Stomach (tissue), 9 donors: ENCODE measurements around the gene COL18A1. TPM values are rescaled to one million over a fixed set of nuclear protein-coding genes. Genes with fewer than 3 reads are reported as not detected.

Experiments used
- DNase-seq, 2 donors: peaks; one replicate each; pipeline versions ENCODE4 v3.0.0 to v3.0.0-alpha.2; 2013 to 2019
- H3K27ac ChIP-seq, 5 donors: fragments of 200-600 bp in 4 of 5; sonication (generic) in 4 of 5; one replicate each; pipeline ENCODE4 v1.5.1; 2013 to 2019; ENCODE audit warnings: mild to moderate bottlenecking in 1 of 5, moderate library complexity in 1 of 5
- H3K27me3 ChIP-seq, 3 donors: fragments of 200-600 bp; sonication (generic); one replicate each; pipeline ENCODE4 v1.5.1; 2017 to 2019; ENCODE audit warnings: mixed run types in 1 of 3
- H3K36me3 ChIP-seq, 4 donors: fragments of 200-600 bp; sonication (generic); 1 replicate in 3 of 4; 2 replicates in 1 of 4; pipeline ENCODE4 v1.5.1; 2016 to 2019
- H3K4me1 ChIP-seq, 4 donors: fragments of 200-600 bp; sonication (generic); one replicate each; pipeline ENCODE4 v1.5.1; 2016 to 2019
- H3K4me3 ChIP-seq, 4 donors: fragments of 200-600 bp; sonication (generic) in 3 of 4; one replicate each; pipeline ENCODE4 v1.5.1; 2016 to 2019; ENCODE audit warnings: mild to moderate bottlenecking in 1 of 4
- H3K9me3 ChIP-seq, 4 donors: fragments of 200-600 bp; sonication (generic); one replicate each; pipeline ENCODE4 v1.5.1; 2016 to 2019
- CTCF ChIP-seq, 7 experiments: fragments of 450-650 bp in 4 of 7; fragments of 200-600 bp in 3 of 7; sonication (generic) in 3 of 7; IDR thresholded peaks; one replicate each; pipeline ENCODE4 v1.5.1; 2016 to 2019; ENCODE audit warnings: antibody characterized with exemption in 7 of 7, control low read depth in 2 of 7, mild to moderate bottlenecking in 1 of 7
- EP300 ChIP-seq: sonication (generic); formaldehyde crosslinking; IDR thresholded peaks from one replicate; pipeline ENCODE4 v1.6.1; 2017; ENCODE audit warnings: antibody characterized with exemption
- POLR2A ChIP-seq, 4 donors: fragments of 450-650 bp; IDR thresholded peaks; one replicate each; pipeline ENCODE4 v1.6.1; 2016; ENCODE audit warnings: antibody characterized with exemption in 4 of 4, control low read depth in 2 of 4, mild to moderate bottlenecking in 1 of 4, moderate library complexity in 1 of 4
- POLR2AphosphoS5 ChIP-seq, 3 donors: sonication (generic); formaldehyde crosslinking; IDR thresholded peaks; one replicate each; pipeline ENCODE4 v1.6.1; 2016; ENCODE audit warnings: antibody characterized with exemption in 3 of 3
- WGBS, 5 donors: extraction: QIAGEN DNeasy Blood & Tissue Kit in 3 of 5; methylation state at CpG; one replicate each; pipeline versions ENCODE4 v1.1.5 to v1.1.7; 2013 to 2018; 5-methylcytosine and 5-hydroxymethylcytosine counted together
- intact Hi-C: fragments of 100-400 bp; cut with DNase I; formaldehyde crosslinking; loops from one replicate; pipeline ENCODE4 v1.15.1; 2023; ENCODE audit warnings: low total_unique reads
- polyA plus RNA-seq, 3 donors: library from polyadenylated mRNA; stranded (reverse); fragments of 200-250 nt; gene quantifications; one replicate each; pipeline ENCODE4 v1.2.3, GENCODE V29; 2013
- total RNA-seq, 5 donors: library from RNA; depleted of rRNA; stranded (reverse); fragments of >200 nt; gene quantifications; one replicate each; pipeline versions ENCODE4 v1.1.0 to v1.2.3, GENCODE V29; 2014 to 2016
- donor health status: healthy with polysubstance abuse.
- donor health status: Bipolar disorder and iron deficiency.
- donor health status: healthy.

COL18A1 gene
- total and polyA plus RNA-seq, 8 donors: 19.8 to 212 (median 34.6) TPM

- H3K4me3 ChIP-seq: no peak overlapping the region
- intact Hi-C loops: no loop called here
- peaks cover 0 to 3% (median 0%) of the 10 kb centered on the region in 4 donors for H3K4me1 ChIP-seq
- no peak for DNase-seq
- H3K9me3 ChIP-seq: no peaks in the 10 kb centered on the region
- H3K36me3 ChIP-seq: peaks cover 13 to 74% (median 56%) of the 10 kb centered on the region in 4 donors
- H3K27me3 ChIP-seq: no peaks in the 10 kb centered on the region
- H3K27ac ChIP-seq: no peak overlapping the region
- no peak for TF ChIP-seq CTCF (IDR thresholded peaks at IDR 0.05)
- no peak for TF ChIP-seq EP300
- no peak for TF ChIP-seq POLR2AphosphoS5 (IDR thresholded peaks at IDR 0.05)
- no peak for TF ChIP-seq POLR2A (IDR thresholded peaks at IDR 0.05)
- WGBS, 5 donors: 89 to 94% (median 91%) methylated on average over 14 to 21 of the region's 21 CpGs
Measured at GRCh38 chr21:45493401-45494001, 88.5 kb downstream of the COL18A1 start.

GRCh38 chr21:45494135-45494850 lies 89.3 kb downstream of the COL18A1 start:
- Histone ChIP-seq H3K36me3 (peaks cover 13 to 82% (median 61%) of the 10 kb centered on the region in 4 donors), H3K4me3 (no peak overlapping the region), H3K9me3 (no peaks in the 10 kb centered on the region), H3K27me3 (no peaks in the 10 kb centered on the region), H3K27ac (no peak overlapping the region), H3K4me1 (peaks cover 0 to 3% (median 0%) of the 10 kb centered on the region in 4 donors)
- intact Hi-C loops: no loop called here
- TF ChIP-seq CTCF (IDR thresholded peaks at IDR 0.05) (no peak), POLR2A (IDR thresholded peaks at IDR 0.05) (no peak), POLR2AphosphoS5 (IDR thresholded peaks at IDR 0.05) (no peak), EP300 (no peak)
- WGBS, 5 donors: 20 to 94% (median 91%) methylated on average over 1 to 27 of the region's 27 CpGs
- DNase-seq: no peak

DNA sequence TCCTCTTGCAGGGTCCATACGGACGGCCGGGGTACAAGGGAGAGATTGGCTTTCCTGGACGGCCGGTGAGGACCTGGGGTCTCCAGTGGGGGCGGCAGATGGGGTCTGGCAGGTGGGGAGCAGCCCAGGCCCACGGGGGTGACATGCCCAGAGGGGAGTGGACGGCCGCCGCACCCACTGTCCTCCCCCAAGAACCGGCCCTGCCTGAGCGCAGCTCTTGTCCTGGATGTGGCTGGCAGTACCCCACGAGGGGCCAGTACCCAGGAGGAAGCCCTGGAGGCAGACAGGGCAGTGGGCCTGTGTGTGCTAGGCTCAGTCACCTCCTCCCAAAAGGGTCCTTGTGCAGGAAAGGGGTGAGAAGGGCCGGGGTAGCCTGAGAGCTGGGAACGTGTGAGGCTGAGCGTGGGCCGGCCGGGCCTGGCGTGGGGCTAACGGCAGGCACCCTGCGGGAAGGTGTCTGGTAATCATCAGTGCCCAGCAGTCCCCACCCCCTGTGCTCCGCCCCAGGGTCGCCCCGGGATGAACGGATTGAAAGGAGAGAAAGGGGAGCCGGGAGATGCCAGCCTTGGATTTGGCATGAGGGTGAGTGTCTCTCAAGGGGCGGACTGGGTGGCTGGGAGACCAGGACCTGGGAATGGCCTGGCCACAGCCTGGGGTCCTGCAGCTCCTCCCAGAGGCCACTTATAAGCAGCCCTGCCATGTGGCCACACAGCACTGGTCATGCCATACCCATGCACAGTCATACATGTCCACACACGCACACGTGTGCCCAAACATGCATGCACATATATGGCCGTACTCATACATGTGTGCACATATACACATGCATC lies 90.1 kb downstream of the COL18A1 start:
- no peaks in the 10 kb centered on the region for H3K27me3 ChIP-seq
- DNase-seq: no peak
- 89 to 91% (median 90%) methylated on average over 27 to 30 of the region's 30 CpGs for WGBS, 5 donors
- TF ChIP-seq POLR2AphosphoS5 (IDR thresholded peaks at IDR 0.05): no peak
- no peak for TF ChIP-seq CTCF (IDR thresholded peaks at IDR 0.05)
- no peak for TF ChIP-seq POLR2A (IDR thresholded peaks at IDR 0.05)
- TF ChIP-seq EP300: no peak
- H3K9me3 ChIP-seq: no peaks in the 10 kb centered on the region
- no peak overlapping the region for H3K27ac ChIP-seq
- H3K4me1 ChIP-seq: no peaks in the 10 kb centered on the region
- H3K4me3 ChIP-seq: no peak overlapping the region
- intact Hi-C loops: no loop called here
- peaks cover 13 to 84% (median 63%) of the 10 kb centered on the region in 4 donors for H3K36me3 ChIP-seq
